Activated CD8-positive, alpha-beta T cell treated with anti-CD3 and anti-CD28 coated beads for 36 hours (primary cell): ENCODE data around the gene MMRN1. TPM values are rescaled to one million over a fixed set of nuclear protein-coding genes. Genes with fewer than 3 reads are reported as not detected.

Experiments
- ATAC-seq: fragments of 200-7000 bp; cut with Tn5 transposase; one replicate; pipeline ENCODE4 v1.10.0; 2021; ENCODE audit warnings: mild to moderate bottlenecking, moderate library complexity
- CTCF ChIA-PET: fragments of 350-600 bp; sonication (Branson Sonifier 250); formaldehyde crosslinking; loops from one replicate; lab custom pipeline; 2021; ENCODE audit warnings: antibody characterized with exemption; lab: Charles Lee
- POLR2A ChIA-PET: fragments of 350-600 bp; sonication (Branson Sonifier 250); formaldehyde crosslinking; loops from one replicate; lab custom pipeline; 2021; ENCODE audit warnings: antibody characterized with exemption; lab: Charles Lee
- DNase-seq: peaks from one replicate; pipeline ENCODE4 v3.0.0-alpha.2; 2020
- H3K27ac Mint-ChIP-seq: one replicate; pipeline ENCODE4 v1.8.0; 2021; ENCODE audit warnings: mild to moderate bottlenecking, mixed read lengths
- H3K27me3 Mint-ChIP-seq: one replicate; pipeline ENCODE4 v1.8.0; 2021; ENCODE audit warnings: mixed read lengths
- H3K36me3 Mint-ChIP-seq: one replicate; pipeline ENCODE4 v1.8.0; 2021; ENCODE audit warnings: low read depth, mixed read lengths
- H3K4me1 Mint-ChIP-seq: one replicate; pipeline ENCODE4 v1.8.0; 2021; ENCODE audit warnings: low read depth, mixed read lengths
- H3K4me3 Mint-ChIP-seq: one replicate; pipeline ENCODE4 v1.8.0; 2021; ENCODE audit warnings: mild to moderate bottlenecking, moderate library complexity, mixed read lengths
- H3K9me3 Mint-ChIP-seq: one replicate; pipeline ENCODE4 v1.8.0; 2021; ENCODE audit warnings: mixed read lengths
- intact Hi-C: fragments of 100-400 bp; cut with micrococcal nuclease; formaldehyde crosslinking; loops from one replicate; pipeline ENCODE4 v1.10.0; 2022
- total RNA-seq, 2 experiments: library from RNA; stranded (reverse); gene quantifications; one replicate each; pipeline ENCODE4 v1.2.3, GENCODE V29; 2021
- TF ChIP-seq, protein P1 (sequence below): fragments of 200-600 bp; IDR thresholded peaks from one replicate; pipeline ENCODE4 v1.8.0; 2022; ENCODE audit warnings: antibody characterized with exemption, mild to moderate bottlenecking

MMRN1 gene
- total RNA-seq, 2 experiments from 2014 or later = not detected

DNA sequence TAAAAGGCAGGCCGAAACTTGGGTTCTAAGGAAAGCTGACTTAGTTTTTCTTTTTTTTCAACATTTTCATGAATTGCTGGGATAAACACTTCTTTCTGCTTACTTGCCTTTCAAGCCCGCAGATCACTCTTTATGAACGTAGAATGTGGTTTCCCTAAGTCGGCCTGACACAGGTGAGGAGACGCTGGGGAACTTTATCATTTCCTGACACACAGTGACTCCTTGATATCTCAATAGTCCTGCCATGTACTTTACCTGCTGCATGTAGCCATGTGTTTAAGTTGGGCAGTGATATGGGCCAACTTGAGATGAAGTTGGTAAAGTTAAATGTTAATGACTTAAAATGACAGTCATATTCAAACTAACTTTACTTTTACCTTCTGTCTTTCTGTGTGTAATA is 31.1 kb upstream of the MMRN1 start:
- Mint-ChIP-seq H3K9me3 (peaks cover 3% of the 10 kb centered on the region), H3K4me1 (no peaks in the 10 kb centered on the region), H3K4me3 (no peak overlapping the region), H3K36me3 (no peaks in the 10 kb centered on the region), H3K27me3 (peaks cover 4% of the 10 kb centered on the region), H3K27ac (no peak overlapping the region)
- TF ChIP-seq, protein P1, sequence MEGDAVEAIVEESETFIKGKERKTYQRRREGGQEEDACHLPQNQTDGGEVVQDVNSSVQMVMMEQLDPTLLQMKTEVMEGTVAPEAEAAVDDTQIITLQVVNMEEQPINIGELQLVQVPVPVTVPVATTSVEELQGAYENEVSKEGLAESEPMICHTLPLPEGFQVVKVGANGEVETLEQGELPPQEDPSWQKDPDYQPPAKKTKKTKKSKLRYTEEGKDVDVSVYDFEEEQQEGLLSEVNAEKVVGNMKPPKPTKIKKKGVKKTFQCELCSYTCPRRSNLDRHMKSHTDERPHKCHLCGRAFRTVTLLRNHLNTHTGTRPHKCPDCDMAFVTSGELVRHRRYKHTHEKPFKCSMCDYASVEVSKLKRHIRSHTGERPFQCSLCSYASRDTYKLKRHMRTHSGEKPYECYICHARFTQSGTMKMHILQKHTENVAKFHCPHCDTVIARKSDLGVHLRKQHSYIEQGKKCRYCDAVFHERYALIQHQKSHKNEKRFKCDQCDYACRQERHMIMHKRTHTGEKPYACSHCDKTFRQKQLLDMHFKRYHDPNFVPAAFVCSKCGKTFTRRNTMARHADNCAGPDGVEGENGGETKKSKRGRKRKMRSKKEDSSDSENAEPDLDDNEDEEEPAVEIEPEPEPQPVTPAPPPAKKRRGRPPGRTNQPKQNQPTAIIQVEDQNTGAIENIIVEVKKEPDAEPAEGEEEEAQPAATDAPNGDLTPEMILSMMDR = no peak
- CTCF ChIA-PET = no interaction called here
- ATAC-seq = no peak
- intact Hi-C loops = no loop called here
- no peak for DNase-seq
- POLR2A ChIA-PET = no interaction called here

DNA sequence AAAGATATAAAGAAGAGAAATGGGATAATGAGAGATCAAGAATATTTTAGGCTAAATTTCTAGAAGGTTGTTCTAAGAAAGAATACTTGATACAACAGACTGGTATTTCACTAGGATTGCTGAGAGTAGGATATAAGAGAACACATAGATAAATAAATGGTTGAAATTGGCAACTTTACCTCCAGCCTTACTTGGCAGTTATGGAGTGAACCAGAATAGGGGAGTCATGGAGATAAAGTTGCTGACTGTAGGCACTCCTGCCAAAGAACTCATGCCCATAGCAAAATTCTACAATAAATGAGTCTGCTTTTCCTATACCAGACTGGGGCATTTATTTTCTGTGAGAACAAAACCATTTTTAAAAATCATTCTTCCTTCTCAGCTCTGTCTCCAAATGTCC is 26.4 kb upstream of the MMRN1 start:
- no peak overlapping the region for H3K27ac Mint-ChIP-seq

DNA sequence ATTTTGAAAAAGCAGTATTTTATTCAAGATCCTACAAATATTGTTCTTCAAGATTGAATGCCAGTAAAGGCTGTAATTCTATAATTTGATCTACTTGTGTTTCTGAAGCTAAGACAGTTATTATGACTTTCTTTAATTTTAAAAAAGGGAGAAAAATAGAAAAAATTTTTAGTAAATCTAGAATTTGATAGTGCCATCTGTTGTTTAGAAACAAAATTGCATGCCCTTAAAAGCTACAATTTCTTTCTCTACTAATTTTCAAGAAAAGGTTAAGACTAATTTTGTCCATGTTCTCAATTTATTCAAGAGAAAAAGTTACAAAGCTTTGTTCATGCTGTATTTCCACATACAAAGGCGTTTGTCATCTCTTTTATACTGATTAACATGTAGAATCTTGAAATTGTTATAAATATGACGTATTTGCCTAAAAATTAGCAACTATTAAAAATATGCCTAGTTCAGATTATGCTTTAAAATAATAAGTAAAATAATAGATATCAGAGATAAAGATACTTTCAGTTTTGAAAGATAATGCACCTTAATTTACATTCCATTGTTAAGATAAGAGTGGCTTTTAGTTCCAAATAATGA is 25.6 kb upstream of the MMRN1 start:
- DNase-seq (no peak), ATAC-seq (no peak)
- peaks cover 3% of the 10 kb centered on the region for H3K9me3 Mint-ChIP-seq
- TF ChIP-seq, protein P1 = peak; percentile 70
- no peaks in the 10 kb centered on the region for H3K36me3 Mint-ChIP-seq
- ChIA-PET POLR2A (no interaction called here), CTCF (interaction anchor here (0.7 to 1.5 kb wide), 15 partner anchors 10 to 732 kb away, joined by 3 to 6 read pairs (median 3); partner anchors contain the start of gene MMRN1)
- intact Hi-C loops = no loop called here
- no peak overlapping the region for H3K4me3 Mint-ChIP-seq
- no peaks in the 10 kb centered on the region for H3K4me1 Mint-ChIP-seq
- no peak overlapping the region for H3K27ac Mint-ChIP-seq
- peaks cover 4% of the 10 kb centered on the region for H3K27me3 Mint-ChIP-seq

More for the DNA sequence above, 26.4 kb upstream of the MMRN1 start:
- ATAC-seq (no peak), DNase-seq (no peak)
- POLR2A ChIA-PET = no interaction called here
- H3K9me3 Mint-ChIP-seq = peaks cover 3% of the 10 kb centered on the region
- no peaks in the 10 kb centered on the region for H3K4me1 Mint-ChIP-seq
- no peak overlapping the region for H3K4me3 Mint-ChIP-seq
- CTCF ChIA-PET = interaction anchor here (1.0 to 1.5 kb wide), 10 partner anchors 11 to 731 kb away, joined by 3 to 6 read pairs (median 4); partner anchors contain the start of gene MMRN1
- intact Hi-C loops = no loop called here
- TF ChIP-seq, protein P1 = no peak
- peaks cover 4% of the 10 kb centered on the region for H3K27me3 Mint-ChIP-seq
- H3K36me3 Mint-ChIP-seq = no peaks in the 10 kb centered on the region

DNA sequence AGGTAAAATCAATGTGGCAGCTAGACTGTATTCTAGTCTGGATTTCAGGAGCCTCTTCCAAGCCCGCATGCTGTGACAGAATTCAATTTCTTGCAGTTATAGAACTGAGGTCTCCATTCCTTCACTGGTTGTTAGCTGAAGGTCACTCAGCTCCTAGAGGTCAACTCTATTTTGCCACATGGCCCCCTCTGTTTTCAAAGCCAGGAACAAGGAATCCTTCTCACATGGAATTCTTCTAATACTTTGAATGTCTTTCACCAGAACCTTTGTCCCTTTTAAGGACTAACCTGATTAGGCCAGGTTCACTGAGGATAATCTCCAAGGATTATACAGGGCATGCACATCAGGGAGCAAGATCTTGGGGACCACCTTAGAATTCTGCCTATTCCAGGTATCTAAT is 23.4 kb upstream of the MMRN1 start:
- intact Hi-C loops = no loop called here
- Mint-ChIP-seq H3K4me1 (peaks cover 3% of the 10 kb centered on the region), H3K9me3 (peaks cover 3% of the 10 kb centered on the region), H3K27me3 (peaks cover 6% of the 10 kb centered on the region), H3K27ac (no peak overlapping the region), H3K4me3 (no peak overlapping the region), H3K36me3 (no peaks in the 10 kb centered on the region)
- ChIA-PET POLR2A (no interaction called here), CTCF (no interaction called here)
- ATAC-seq (no peak), DNase-seq (no peak)
- TF ChIP-seq, protein P1 = no peak

DNA sequence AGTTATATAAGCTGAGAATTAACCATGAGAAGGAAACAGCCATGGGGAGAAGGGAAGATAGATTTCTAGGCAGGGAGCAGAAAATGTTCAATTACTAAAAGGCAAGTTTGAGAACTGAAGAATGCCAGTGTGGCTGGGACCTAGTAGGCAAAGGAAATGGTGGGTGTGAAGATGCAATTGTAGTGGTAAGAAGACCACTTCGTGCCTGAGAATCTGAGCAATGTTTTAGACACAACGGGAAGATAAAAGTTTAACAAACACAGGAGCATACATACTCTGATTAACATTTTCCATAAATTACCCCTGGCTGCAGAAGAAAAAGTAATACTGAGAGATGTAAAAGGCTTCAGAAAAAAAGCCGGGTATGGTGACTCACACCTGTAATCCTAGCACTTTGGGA is 18.1 kb upstream of the MMRN1 start:
- H3K27ac Mint-ChIP-seq = peak overlapping the region; percentile 7
- TF ChIP-seq, protein P1 = no peak

More for the DNA sequence above, 18.1 kb upstream of the MMRN1 start:
- peaks cover 5% of the 10 kb centered on the region for H3K27me3 Mint-ChIP-seq
- ChIA-PET POLR2A (no interaction called here), CTCF (interaction anchor here (1.5 kb wide), 1 partner anchor 219 kb away, joined by 5 read pairs; no protein-coding TSS in a partner anchor)
- peaks cover 2% of the 10 kb centered on the region for H3K36me3 Mint-ChIP-seq
- peak; percentile 60 for ATAC-seq
- H3K4me3 Mint-ChIP-seq = no peak overlapping the region
- intact Hi-C loops = no loop called here
- H3K4me1 Mint-ChIP-seq = peaks cover 9% of the 10 kb centered on the region
- no peak for DNase-seq
- no peaks in the 10 kb centered on the region for H3K9me3 Mint-ChIP-seq
